Stimulated activated CD4-positive, alpha-beta T cell treated with anti-CD3 and anti-CD28 coated beads, TNF-alpha, amount 100 ng/mL, for 4 hours (primary cell): ENCODE data around the gene CNTN2.

Experiments used
- DNase-seq, 3 experiments: peaks; one replicate each; pipeline ENCODE4 v3.0.0-alpha.2; 2020; ENCODE audit warnings: low read depth in 3 of 3

Gene CNTN2

DNA sequence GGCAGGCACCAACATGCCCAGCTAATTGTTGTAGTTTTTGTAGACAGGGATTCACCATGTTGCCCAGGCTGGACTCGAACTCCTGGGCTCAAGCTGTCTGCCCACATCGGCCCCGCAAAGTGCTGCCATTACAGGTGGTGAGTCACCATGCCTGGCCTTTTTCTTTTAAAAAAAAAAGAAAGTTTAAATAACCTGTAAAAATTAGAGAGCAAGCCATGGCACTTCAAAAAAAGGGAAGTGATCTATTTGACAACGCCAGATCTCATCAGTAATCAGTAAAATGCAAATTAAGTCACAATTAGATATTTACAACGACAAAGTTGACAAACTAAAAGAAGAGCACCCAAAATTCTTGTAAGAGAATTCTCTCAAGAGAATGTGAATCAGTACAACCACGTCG lies 81.7 kb downstream of the CNTN2 start:
- DNase-seq: no peak

DNA sequence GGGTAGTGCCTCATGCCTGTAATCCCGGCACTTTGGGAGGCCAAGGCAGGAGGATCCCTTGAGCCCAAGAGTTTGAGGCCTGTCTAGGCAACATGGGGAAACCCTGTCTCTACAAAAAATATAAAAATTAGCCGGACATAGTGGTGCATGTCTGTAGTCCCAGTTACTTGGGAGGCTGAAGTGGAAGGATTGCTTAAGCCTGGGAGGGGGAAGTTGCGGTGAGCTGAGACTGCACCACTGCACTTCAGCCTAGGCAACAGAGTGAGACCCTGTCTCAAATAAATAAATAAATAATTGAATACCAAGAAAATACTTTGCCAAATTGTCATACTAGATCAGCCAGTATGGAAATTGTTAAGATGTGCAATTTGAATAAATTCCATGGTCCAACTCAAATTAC lies 84.6 kb downstream of the CNTN2 start:
- DNase-seq: no peak
